ENCODE measurements around the gene SOX2.

The SOX2 gene

GRCh38 chr3:181718987-181719911 lies 7.5 kb downstream of the SOX2 start:
- H3K18ac ChIP-seq (ENCODE audit: low read depth in 1 of 2, low read length in 2 of 2) = no peak overlapping the region
- H2BK12ac ChIP-seq (ENCODE audit: low read length in 2 of 2) = no peak overlapping the region
- H3K79me1 ChIP-seq (replicated peaks; ENCODE audit: low read length, poor library complexity, severe bottlenecking) = no peaks in the 10 kb centered on the region
- no peak overlapping the region for H3K4me3 ChIP-seq (ENCODE audit: insufficient read depth in 1 of 2, low read depth in 1 of 2, low read length in 2 of 2)
- H3K23ac ChIP-seq (ENCODE audit: low read length in 2 of 2) = no peak overlapping the region
- H2AFZ ChIP-seq (ENCODE audit: low read depth, low read length) = no peak overlapping the region
- 92% methylated on average over 48 of the region's 48 CpGs for WGBS
- H2AK5ac ChIP-seq (ENCODE audit: low read length, severe bottlenecking) = no peak overlapping the region
- H2BK5ac ChIP-seq (ENCODE audit: low read depth, low read length, poor library complexity, severe bottlenecking) = no peak overlapping the region
- no peak for DNase-seq
- no peak overlapping the region for H4K91ac ChIP-seq (ENCODE audit: low read length)
- H3K27ac ChIP-seq (ENCODE audit: low read length, poor library complexity, severe bottlenecking) = no peak overlapping the region
- no peaks in the 10 kb centered on the region for H3K4me1 ChIP-seq (ENCODE audit: control insufficient read depth, insufficient read depth, low read depth, low read length)
- H3K14ac ChIP-seq (ENCODE audit: low read length in 2 of 2) = no peak overlapping the region
- H3K27me3 ChIP-seq (ENCODE audit: control insufficient read depth in 1 of 2, insufficient read depth in 1 of 2, low read length in 2 of 2) = peaks cover 65 to 100% of the 10 kb centered on the region in 2 experiments
- H3K4ac ChIP-seq (ENCODE audit: low read depth in 1 of 2, low read length in 2 of 2) = no peak overlapping the region
- no peak overlapping the region for H2BK15ac ChIP-seq (ENCODE audit: low read depth, poor library complexity, severe bottlenecking)
- H2BK120ac ChIP-seq (ENCODE audit: low read depth, low read length) = no peak overlapping the region
- H3K9me3 ChIP-seq (ENCODE audit: control insufficient read depth, low read length) = peaks cover 3% of the 10 kb centered on the region
- H3K4me2 ChIP-seq (ENCODE audit: low read length, poor library complexity, severe bottlenecking) = no peak overlapping the region
- H4K8ac ChIP-seq (ENCODE audit: low read length) = no peak overlapping the region
- no peaks in the 10 kb centered on the region for H3K36me3 ChIP-seq (ENCODE audit: control insufficient read depth in 1 of 2, insufficient read depth in 2 of 2, low read depth in 1 of 2, low read length in 2 of 2)
- H3K9ac ChIP-seq (ENCODE audit: low read length) = no peak overlapping the region

GRCh38 chr3:181719991-181720680 lies 8.4 kb downstream of the SOX2 start:
- Histone ChIP-seq H3K79me1 (replicated peaks; ENCODE audit: low read length, poor library complexity, severe bottlenecking) (no peaks in the 10 kb centered on the region), H2AK5ac (ENCODE audit: low read length, severe bottlenecking) (no peak overlapping the region), H3K23ac (ENCODE audit: low read length in 2 of 2) (no peak overlapping the region), H2BK12ac (ENCODE audit: low read length in 2 of 2) (no peak overlapping the region), H2AFZ (ENCODE audit: low read depth, low read length) (no peak overlapping the region), H4K8ac (ENCODE audit: low read length) (no peak overlapping the region), H3K4me1 (ENCODE audit: control insufficient read depth, insufficient read depth, low read depth, low read length) (no peaks in the 10 kb centered on the region), H2BK5ac (ENCODE audit: low read depth, low read length, poor library complexity, severe bottlenecking) (no peak overlapping the region), H4K91ac (ENCODE audit: low read length) (no peak overlapping the region), H3K18ac (ENCODE audit: low read depth in 1 of 2, low read length in 2 of 2) (no peak overlapping the region), H3K9me3 (ENCODE audit: control insufficient read depth, low read length) (peaks cover 3% of the 10 kb centered on the region), H3K4ac (ENCODE audit: low read depth in 1 of 2, low read length in 2 of 2) (no peak overlapping the region), H3K4me3 (ENCODE audit: insufficient read depth in 1 of 2, low read depth in 1 of 2, low read length in 2 of 2) (no peak overlapping the region), H3K36me3 (ENCODE audit: control insufficient read depth in 1 of 2, insufficient read depth in 2 of 2, low read depth in 1 of 2, low read length in 2 of 2) (no peaks in the 10 kb centered on the region), H2BK15ac (ENCODE audit: low read depth, poor library complexity, severe bottlenecking) (no peak overlapping the region), H3K4me2 (ENCODE audit: low read length, poor library complexity, severe bottlenecking) (no peak overlapping the region), H3K9ac (ENCODE audit: low read length) (no peak overlapping the region), H3K27me3 (ENCODE audit: control insufficient read depth in 1 of 2, insufficient read depth in 1 of 2, low read length in 2 of 2) (peaks cover 65 to 100% of the 10 kb centered on the region in 2 experiments), H3K14ac (ENCODE audit: low read length in 2 of 2) (no peak overlapping the region), H2BK120ac (ENCODE audit: low read depth, low read length) (no peak overlapping the region), H3K27ac (ENCODE audit: low read length, poor library complexity, severe bottlenecking) (no peak overlapping the region)
- no peak for DNase-seq
- 73% methylated on average over 21 of the region's 23 CpGs for WGBS

GRCh38 chr3:181721046-181721875 lies 9.5 kb downstream of the SOX2 start:
- no peak overlapping the region for H3K9ac ChIP-seq (ENCODE audit: low read length)
- H3K79me1 ChIP-seq (replicated peaks; ENCODE audit: low read length, poor library complexity, severe bottlenecking) = no peaks in the 10 kb centered on the region
- no peak overlapping the region for H2BK5ac ChIP-seq (ENCODE audit: low read depth, low read length, poor library complexity, severe bottlenecking)
- peaks cover 65 to 100% of the 10 kb centered on the region in 2 experiments for H3K27me3 ChIP-seq (ENCODE audit: control insufficient read depth in 1 of 2, insufficient read depth in 1 of 2, low read length in 2 of 2)
- H2AK5ac ChIP-seq (ENCODE audit: low read length, severe bottlenecking) = no peak overlapping the region
- H3K27ac ChIP-seq (ENCODE audit: low read length, poor library complexity, severe bottlenecking) = no peak overlapping the region
- H2BK12ac ChIP-seq (ENCODE audit: low read length in 2 of 2) = no peak overlapping the region
- peaks cover 6% of the 10 kb centered on the region for H3K4me1 ChIP-seq (ENCODE audit: control insufficient read depth, insufficient read depth, low read depth, low read length)
- no peak overlapping the region for H4K91ac ChIP-seq (ENCODE audit: low read length)
- H3K23ac ChIP-seq (ENCODE audit: low read length in 2 of 2) = no peak overlapping the region
- H3K14ac ChIP-seq (ENCODE audit: low read length in 2 of 2) = no peak overlapping the region
- H3K9me3 ChIP-seq (ENCODE audit: control insufficient read depth, low read length) = peaks cover 3% of the 10 kb centered on the region
- no peaks in the 10 kb centered on the region for H3K36me3 ChIP-seq (ENCODE audit: control insufficient read depth in 1 of 2, insufficient read depth in 2 of 2, low read depth in 1 of 2, low read length in 2 of 2)
- no peak overlapping the region for H3K4me2 ChIP-seq (ENCODE audit: low read length, poor library complexity, severe bottlenecking)
- H3K4me3 ChIP-seq (ENCODE audit: insufficient read depth in 1 of 2, low read depth in 1 of 2, low read length in 2 of 2) = no peak overlapping the region
- DNase-seq = no peak
- H4K8ac ChIP-seq (ENCODE audit: low read length) = no peak overlapping the region
- H2BK15ac ChIP-seq (ENCODE audit: low read depth, poor library complexity, severe bottlenecking) = no peak overlapping the region
- no peak overlapping the region for H3K4ac ChIP-seq (ENCODE audit: low read depth in 1 of 2, low read length in 2 of 2)
- no peak overlapping the region for H2AFZ ChIP-seq (ENCODE audit: low read depth, low read length)
- H3K18ac ChIP-seq (ENCODE audit: low read depth in 1 of 2, low read length in 2 of 2) = no peak overlapping the region
- WGBS = 80% methylated on average over 1 of the region's 4 CpGs
- H2BK120ac ChIP-seq (ENCODE audit: low read depth, low read length) = no peak overlapping the region

Data from mesenchymal stem cell (in vitro differentiated cells and primary cell).